SW 1271 (cell line): ENCODE results near the gene DAB2.
"Not testable (repeated sequence)": the region's sequence is repeated elsewhere in the genome, so short reads cannot be mapped to it uniquely, and the experiment has no call there.

ENCODE experiments used
- DNase-seq, 2 experiments: peaks; one replicate each; lab custom pipeline; 2025; lab: John Stamatoyannopoulos, UW

The DAB2 gene

GRCh38 chr5:39340506-39340905 lies 84.3 kb downstream of the DAB2 start:
- DNase-seq: no peak

GRCh38 chr5:39337252-39337915 lies 87.4 kb downstream of the DAB2 start:
- no peak for DNase-seq

- not testable (repeated sequence) for DNase-seq
These were observed 90.5 kb downstream of the DAB2 start for GRCh38 chr5:39334296-39334695.

GRCh38 chr5:39333104-39333503 lies 91.7 kb downstream of the DAB2 start:
- DNase-seq: no peak

- no peak for DNase-seq
These were observed 92.9 kb downstream of the DAB2 start for GRCh38 chr5:39331861-39332381.

- no peak for DNase-seq
These were observed 96.0 kb downstream of the DAB2 start for GRCh38 chr5:39328731-39329130.

- no peak for DNase-seq
These were observed 101.2 kb downstream of the DAB2 start for GRCh38 chr5:39323542-39323941.
